UCSD-AML1 (cell line): ENCODE measurements around the gene POLD2.

Experiments
- DNase-seq: peaks from one replicate; lab custom pipeline; 2025; ENCODE audit not compliant: unreplicated experiment; lab: John Stamatoyannopoulos, UW

Gene POLD2

GRCh38 chr7:44066494-44067063 lies 56.8 kb downstream of the POLD2 start:
- no peak for DNase-seq

- DNase-seq, result no peak
Observed at GRCh38 chr7:44066111-44066460, 57.3 kb downstream of the POLD2 start.

- DNase-seq, result no peak
Observed at GRCh38 chr7:44065431-44066110, 57.8 kb downstream of the POLD2 start, which contains the start of gene PGAM2. TSS of gene PGAM2 (minus strand) at chr7:44065567. CDS start at chr7:44065529, 38 bp downstream.

- no peak for DNase-seq
Observed at GRCh38 chr7:44064791-44065430, 58.4 kb downstream of the POLD2 start.
